Measurements from ENCODE around the gene DYNLL2.

- TF ChIP-seq EZH2 (IDR thresholded peaks at IDR 0.05; ENCODE audit: insufficient read depth, poor library complexity, severe bottlenecking) (no peak), EZH2phosphoT487 (IDR thresholded peaks at IDR 0.05; ENCODE audit: insufficient read depth, low read depth) (no peak)
Observed at GRCh38 chr17:58061672-58062071, 21.5 kb upstream of the DYNLL2 start.

Data from GM23248 (cell line).